ENCODE results near the gene SCN5A. TPM values are rescaled to one million over a fixed set of nuclear protein-coding genes. Genes with fewer than 3 reads are reported as not detected.

The SCN5A gene
- polyA plus RNA-seq, 1 donor: 3.5 TPM

GRCh38 chr3:38542401-38543298, 106.8 kb downstream of the SCN5A start:
- no CpG with 5 or more reads among the region's 16 CpGs for WGBS (ENCODE audit: insufficient coverage, low lambda C conversion rate)
- peak in 1 of 2 donors; percentile 3 for DNase-seq
- no peak overlapping the region for H3K4me3 ChIP-seq (ENCODE audit: low read length)

DNA sequence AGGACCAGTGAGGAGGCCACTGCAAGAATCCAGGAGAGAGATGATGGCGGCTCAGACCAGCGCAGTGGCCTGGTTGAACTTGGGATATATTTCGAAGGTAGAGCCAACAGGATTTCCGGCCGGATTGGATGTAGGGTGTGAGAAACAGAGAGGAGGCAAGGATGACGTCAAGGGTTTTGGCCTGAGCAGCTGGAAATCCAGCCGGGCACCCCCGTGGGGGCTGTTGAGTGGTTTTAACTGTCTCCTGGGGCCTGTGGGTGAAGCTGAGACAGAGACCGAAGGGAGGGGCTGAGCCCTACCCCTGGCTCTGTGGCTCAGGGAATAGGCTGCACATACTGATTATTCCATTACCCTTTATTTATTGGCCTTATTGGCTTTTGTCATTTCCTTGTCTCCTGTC, 107.7 kb downstream of the SCN5A start:
- H3K4me1 ChIP-seq (ENCODE audit: control insufficient read depth, insufficient read depth, low read length): no peaks in the 10 kb centered on the region
- no peak overlapping the region for H3K4me3 ChIP-seq (ENCODE audit: low read length)
- H3K9me3 ChIP-seq (ENCODE audit: control insufficient read depth, low read depth, low read length): no peaks in the 10 kb centered on the region
- no peak overlapping the region for H3K27ac ChIP-seq (ENCODE audit: low read length)
- H3K36me3 ChIP-seq (ENCODE audit: control insufficient read depth, insufficient read depth, low read length): no peaks in the 10 kb centered on the region
- no CpG with 5 or more reads among the region's 9 CpGs for WGBS (ENCODE audit: insufficient coverage, low lambda C conversion rate)
- no peaks in the 10 kb centered on the region for H3K27me3 ChIP-seq (ENCODE audit: control insufficient read depth, insufficient read depth, low read length)
- peak in 1 of 2 donors; percentile 8 for DNase-seq

More at GRCh38 chr3:38542401-38543298, 106.8 kb downstream of the SCN5A start:
- Histone ChIP-seq H3K36me3 (ENCODE audit: control insufficient read depth, insufficient read depth, low read length) (no peaks in the 10 kb centered on the region), H3K27me3 (ENCODE audit: control insufficient read depth, insufficient read depth, low read length) (peaks cover under 1% of the 10 kb centered on the region), H3K27ac (ENCODE audit: low read length) (no peak overlapping the region), H3K4me1 (ENCODE audit: control insufficient read depth, insufficient read depth, low read length) (no peaks in the 10 kb centered on the region), H3K9me3 (ENCODE audit: control insufficient read depth, low read depth, low read length) (no peaks in the 10 kb centered on the region)

DNA sequence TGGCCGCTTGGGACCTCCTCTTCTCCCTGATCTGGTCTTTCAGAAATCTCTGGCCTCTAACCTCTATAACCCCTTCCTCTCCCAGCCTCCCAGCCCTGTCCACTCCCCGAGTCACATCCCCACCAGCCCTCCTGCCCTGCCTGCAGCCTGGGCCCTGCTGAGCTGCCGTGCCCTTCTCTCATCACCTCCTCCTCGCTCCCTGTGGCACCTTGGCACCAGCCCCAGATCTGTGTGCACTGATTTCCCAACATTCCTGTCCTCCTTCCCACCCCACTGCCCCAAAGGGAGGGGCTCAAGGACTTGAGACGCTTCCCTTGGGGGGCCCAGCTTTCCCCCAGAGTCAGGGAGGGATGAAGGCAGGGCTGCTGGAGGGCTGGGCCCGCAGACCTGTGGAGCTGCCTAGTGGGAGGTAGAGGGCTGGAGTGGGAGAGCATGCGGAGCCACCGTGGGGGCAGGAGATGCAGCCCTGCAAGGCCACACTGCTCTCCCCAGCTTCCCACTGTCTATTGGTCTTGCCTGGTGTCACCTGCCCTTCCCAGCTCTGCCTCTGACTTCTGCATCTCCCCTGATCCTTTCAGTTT, 110.6 kb downstream of the SCN5A start:
- no peak overlapping the region for H3K27ac ChIP-seq (ENCODE audit: low read length)
- H3K36me3 ChIP-seq (ENCODE audit: control insufficient read depth, insufficient read depth, low read length): no peaks in the 10 kb centered on the region
- no peak overlapping the region for H3K4me3 ChIP-seq (ENCODE audit: low read length)
- H3K27me3 ChIP-seq (ENCODE audit: control insufficient read depth, insufficient read depth, low read length): no peaks in the 10 kb centered on the region
- no peak for DNase-seq
- WGBS (ENCODE audit: insufficient coverage, low lambda C conversion rate): no CpG with 5 or more reads among the region's 8 CpGs
- no peaks in the 10 kb centered on the region for H3K9me3 ChIP-seq (ENCODE audit: control insufficient read depth, low read depth, low read length)
- H3K4me1 ChIP-seq (ENCODE audit: control insufficient read depth, insufficient read depth, low read length): no peaks in the 10 kb centered on the region

- Histone ChIP-seq H3K36me3 (ENCODE audit: control insufficient read depth, insufficient read depth, low read length) (no peaks in the 10 kb centered on the region), H3K4me1 (ENCODE audit: control insufficient read depth, insufficient read depth, low read length) (no peaks in the 10 kb centered on the region), H3K27me3 (ENCODE audit: control insufficient read depth, insufficient read depth, low read length) (no peaks in the 10 kb centered on the region), H3K27ac (ENCODE audit: low read length) (no peak overlapping the region), H3K9me3 (ENCODE audit: control insufficient read depth, low read depth, low read length) (no peaks in the 10 kb centered on the region), H3K4me3 (ENCODE audit: low read length) (no peak overlapping the region)
- no peak for DNase-seq
- no CpG with 5 or more reads among the region's 3 CpGs for WGBS (ENCODE audit: insufficient coverage, low lambda C conversion rate)
Observed at GRCh38 chr3:38536671-38537070, 112.8 kb downstream of the SCN5A start.

GRCh38 chr3:38534604-38535003, 114.9 kb downstream of the SCN5A start:
- no peaks in the 10 kb centered on the region for H3K27me3 ChIP-seq (ENCODE audit: control insufficient read depth, insufficient read depth, low read length)
- H3K27ac ChIP-seq (ENCODE audit: low read length): no peak overlapping the region
- no peaks in the 10 kb centered on the region for H3K36me3 ChIP-seq (ENCODE audit: control insufficient read depth, insufficient read depth, low read length)
- no peak for DNase-seq
- H3K9me3 ChIP-seq (ENCODE audit: control insufficient read depth, low read depth, low read length): no peaks in the 10 kb centered on the region
- H3K4me3 ChIP-seq (ENCODE audit: low read length): no peak overlapping the region
- WGBS (ENCODE audit: insufficient coverage, low lambda C conversion rate): 97% methylated on average over 7 of the region's 7 CpGs
- H3K4me1 ChIP-seq (ENCODE audit: control insufficient read depth, insufficient read depth, low read length): no peaks in the 10 kb centered on the region

DNA sequence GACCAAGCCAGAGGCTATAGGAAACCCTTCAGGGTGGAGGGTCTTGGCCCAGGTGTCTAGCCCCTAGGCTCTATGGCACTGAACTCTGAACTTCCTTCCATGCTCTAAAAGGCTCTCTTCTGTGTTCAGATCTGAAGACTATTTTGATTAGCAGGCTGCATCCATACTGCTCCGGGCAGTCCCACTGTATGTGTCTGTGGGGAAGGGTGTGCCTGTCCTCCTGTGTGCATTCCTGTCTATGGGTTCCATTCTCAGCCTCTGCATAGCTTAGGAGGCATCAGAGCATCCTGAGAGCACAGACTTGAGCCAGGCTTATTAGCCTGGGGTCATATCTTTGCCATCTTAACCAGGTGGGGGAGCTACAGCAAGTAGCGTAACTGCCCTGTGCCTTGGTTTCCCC, 115.3 kb downstream of the SCN5A start:
- H3K27me3 ChIP-seq (ENCODE audit: control insufficient read depth, insufficient read depth, low read length): no peaks in the 10 kb centered on the region
- no CpG with 5 or more reads among the region's 2 CpGs for WGBS (ENCODE audit: insufficient coverage, low lambda C conversion rate)
- H3K36me3 ChIP-seq (ENCODE audit: control insufficient read depth, insufficient read depth, low read length): no peaks in the 10 kb centered on the region
- no peak overlapping the region for H3K4me3 ChIP-seq (ENCODE audit: low read length)
- no peaks in the 10 kb centered on the region for H3K4me1 ChIP-seq (ENCODE audit: control insufficient read depth, insufficient read depth, low read length)
- H3K9me3 ChIP-seq (ENCODE audit: control insufficient read depth, low read depth, low read length): no peaks in the 10 kb centered on the region
- no peak for DNase-seq
- H3K27ac ChIP-seq (ENCODE audit: low read length): no peak overlapping the region

GRCh38 chr3:38533285-38533976, 116.1 kb downstream of the SCN5A start:
- no peaks in the 10 kb centered on the region for H3K9me3 ChIP-seq (ENCODE audit: control insufficient read depth, low read depth, low read length)
- H3K27ac ChIP-seq (ENCODE audit: low read length): no peak overlapping the region
- no peaks in the 10 kb centered on the region for H3K36me3 ChIP-seq (ENCODE audit: control insufficient read depth, insufficient read depth, low read length)
- 50% methylated on average over 1 of the region's 13 CpGs for WGBS (ENCODE audit: insufficient coverage, low lambda C conversion rate)
- DNase-seq: no peak
- H3K4me1 ChIP-seq (ENCODE audit: control insufficient read depth, insufficient read depth, low read length): no peaks in the 10 kb centered on the region
- no peaks in the 10 kb centered on the region for H3K27me3 ChIP-seq (ENCODE audit: control insufficient read depth, insufficient read depth, low read length)
- no peak overlapping the region for H3K4me3 ChIP-seq (ENCODE audit: low read length)

DNA sequence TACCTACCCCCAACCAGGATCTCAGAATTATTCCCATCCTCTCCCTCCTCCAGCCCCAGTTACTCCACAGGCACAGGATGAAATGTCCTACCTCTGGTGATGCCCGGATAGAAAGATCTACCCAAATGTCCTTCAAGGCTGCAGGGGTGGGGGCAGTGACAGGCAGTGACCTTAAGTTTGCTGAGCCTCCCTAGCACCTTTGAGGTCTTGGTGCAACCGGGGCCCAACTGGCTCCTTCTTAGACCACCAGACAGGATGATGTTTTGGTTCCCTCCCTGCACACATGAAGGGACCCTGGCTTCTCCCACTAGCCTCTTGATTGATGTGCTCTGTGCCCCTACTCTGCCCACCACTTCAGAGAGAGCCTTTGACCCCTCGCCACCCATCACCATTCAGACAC, 117.0 kb downstream of the SCN5A start:
- no peaks in the 10 kb centered on the region for H3K27me3 ChIP-seq (ENCODE audit: control insufficient read depth, insufficient read depth, low read length)
- peaks cover 5% of the 10 kb centered on the region for H3K36me3 ChIP-seq (ENCODE audit: control insufficient read depth, insufficient read depth, low read length)
- no CpG with 5 or more reads among the region's 3 CpGs for WGBS (ENCODE audit: insufficient coverage, low lambda C conversion rate)

DNA sequence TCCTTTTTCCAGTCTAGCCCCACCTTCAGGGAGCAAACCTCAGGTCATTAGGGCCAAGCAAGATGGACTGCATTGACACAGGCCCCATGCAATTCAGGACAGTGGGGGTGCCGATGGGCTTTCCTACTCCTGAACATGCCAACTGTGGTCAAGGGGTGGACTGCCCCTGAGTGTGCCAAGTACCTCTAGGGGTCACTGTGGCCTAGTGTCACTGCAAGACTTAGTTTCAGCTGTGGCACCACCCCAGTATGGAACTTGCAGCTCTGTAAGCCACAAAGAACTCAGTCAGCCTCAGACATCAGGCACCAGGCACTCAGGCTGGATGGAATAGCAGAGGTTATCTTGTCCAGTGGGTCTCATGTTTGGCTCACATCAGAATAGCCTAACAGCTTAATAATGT, 121.0 kb downstream of the SCN5A start:
- Histone ChIP-seq H3K36me3 (ENCODE audit: control insufficient read depth, insufficient read depth, low read length) (peaks cover 25% of the 10 kb centered on the region), H3K9me3 (ENCODE audit: control insufficient read depth, low read depth, low read length) (no peaks in the 10 kb centered on the region), H3K4me3 (ENCODE audit: low read length) (no peak overlapping the region), H3K4me1 (ENCODE audit: control insufficient read depth, insufficient read depth, low read length) (no peaks in the 10 kb centered on the region), H3K27me3 (ENCODE audit: control insufficient read depth, insufficient read depth, low read length) (no peaks in the 10 kb centered on the region), H3K27ac (ENCODE audit: low read length) (no peak overlapping the region)
- no CpG with 5 or more reads among the region's 1 CpG for WGBS (ENCODE audit: insufficient coverage, low lambda C conversion rate)
- DNase-seq: no peak

More for the DNA sequence above, 117.0 kb downstream of the SCN5A start:
- no peak for DNase-seq
- H3K9me3 ChIP-seq (ENCODE audit: control insufficient read depth, low read depth, low read length): no peaks in the 10 kb centered on the region
- no peaks in the 10 kb centered on the region for H3K4me1 ChIP-seq (ENCODE audit: control insufficient read depth, insufficient read depth, low read length)
- no peak overlapping the region for H3K27ac ChIP-seq (ENCODE audit: low read length)
- H3K4me3 ChIP-seq (ENCODE audit: low read length): no peak overlapping the region

GRCh38 chr3:38526792-38527191, 122.7 kb downstream of the SCN5A start:
- no peaks in the 10 kb centered on the region for H3K9me3 ChIP-seq (ENCODE audit: control insufficient read depth, low read depth, low read length)
- H3K4me1 ChIP-seq (ENCODE audit: control insufficient read depth, insufficient read depth, low read length): no peaks in the 10 kb centered on the region
- no peak overlapping the region for H3K4me3 ChIP-seq (ENCODE audit: low read length)
- no peak for DNase-seq
- no peak overlapping the region for H3K27ac ChIP-seq (ENCODE audit: low read length)
- H3K27me3 ChIP-seq (ENCODE audit: control insufficient read depth, insufficient read depth, low read length): no peaks in the 10 kb centered on the region
- H3K36me3 ChIP-seq (ENCODE audit: control insufficient read depth, insufficient read depth, low read length): peaks cover 30% of the 10 kb centered on the region
- WGBS (ENCODE audit: insufficient coverage, low lambda C conversion rate): no CpG with 5 or more reads among the region's 14 CpGs

All from large intestine (tissue), 3 donors.